Measurements from ENCODE around the gene PIK3CA. TPM values are rescaled to one million over a fixed set of nuclear protein-coding genes. Genes with fewer than 3 reads are reported as not detected.

Gene PIK3CA
- polyA plus RNA-seq, 3 donors, result 7.4 to 9.5 (median 9.4) TPM

GRCh38 chr3:179186426-179186825 is 38.3 kb downstream of the PIK3CA start:
- H3K4me3 Mint-ChIP-seq, result no peak overlapping the region
- Histone ChIP-seq H3K27me3 (ENCODE audit: control insufficient read depth in 2 of 2, insufficient read depth in 2 of 2, low read length in 2 of 2) (no peaks in the 10 kb centered on the region), H3K79me2 (ENCODE audit: insufficient read depth, low read length) (peaks cover 67% of the 10 kb centered on the region), H3K9me3 (replicated peaks in 1 of 2; ENCODE audit: control insufficient read depth in 1 of 2, insufficient read depth in 1 of 2, low read length in 2 of 2) (no peaks in the 10 kb centered on the region), H4K20me1 (ENCODE audit: insufficient read depth, low read length) (peaks cover 96% of the 10 kb centered on the region), H3K4me1 (ENCODE audit: control insufficient read depth in 1 of 2, insufficient read depth in 2 of 2, low read length in 2 of 2) (peaks cover 9 to 20% of the 10 kb centered on the region in 2 donors), H3K4me2 (replicated peaks; ENCODE audit: extremely low read depth, low read length, poor library complexity, severe bottlenecking) (no peak overlapping the region), H2AFZ (ENCODE audit: insufficient read depth, low read depth, low read length, poor library complexity, severe bottlenecking) (no peak overlapping the region), H3K4me3 (replicated peaks in 1 of 3; ENCODE audit: low read depth in 2 of 3, low read length in 3 of 3) (no peak overlapping the region), H3K27ac (ENCODE audit: low read depth in 1 of 2, low read length in 2 of 2) (no peak overlapping the region), H3K9ac (ENCODE audit: insufficient read depth, low read length, poor library complexity, severe bottlenecking) (no peak overlapping the region), H3K36me3 (replicated peaks in 1 of 2; ENCODE audit: control insufficient read depth in 1 of 2, insufficient read depth in 2 of 2, low read length in 2 of 2) (no peaks in the 10 kb centered on the region)
- WGBS (ENCODE audit: insufficient coverage), result no CpG with 5 or more reads among the region's 3 CpGs
- H3K27ac Mint-ChIP-seq, result no peak overlapping the region
- no peaks in the 10 kb centered on the region for H3K36me3 Mint-ChIP-seq
- TF ChIP-seq CTCF (IDR thresholded peaks at IDR 0.05), result no peak
- H3K4me1 Mint-ChIP-seq, result peaks cover 31% of the 10 kb centered on the region
- no peak for DNase-seq
- no peaks in the 10 kb centered on the region for H3K27me3 Mint-ChIP-seq (ENCODE audit: low read depth in 3 of 3)
- intact Hi-C loops (cut with micrococcal nuclease), result no loop called here
- peaks cover 0 to 2% (median 0%) of the 10 kb centered on the region in 7 donors for H3K9me3 Mint-ChIP-seq

GRCh38 chr3:179189759-179190158 is 41.6 kb downstream of the PIK3CA start:
- no peak overlapping the region for H3K4me2 ChIP-seq (replicated peaks; ENCODE audit: extremely low read depth, low read length, poor library complexity, severe bottlenecking)
- TF ChIP-seq CTCF (IDR thresholded peaks at IDR 0.05), result no peak
- no peak overlapping the region for H3K4me3 ChIP-seq (replicated peaks in 1 of 3; ENCODE audit: low read depth in 2 of 3, low read length in 3 of 3)
- no peaks in the 10 kb centered on the region for H3K36me3 ChIP-seq (replicated peaks in 1 of 2; ENCODE audit: control insufficient read depth in 1 of 2, insufficient read depth in 2 of 2, low read length in 2 of 2)
- H3K9ac ChIP-seq (ENCODE audit: insufficient read depth, low read length, poor library complexity, severe bottlenecking), result no peak overlapping the region
- peaks cover 93% of the 10 kb centered on the region for H4K20me1 ChIP-seq (ENCODE audit: insufficient read depth, low read length)
- intact Hi-C loops (cut with micrococcal nuclease), result no loop called here
- H2AFZ ChIP-seq (ENCODE audit: insufficient read depth, low read depth, low read length, poor library complexity, severe bottlenecking), result no peak overlapping the region
- H3K9me3 Mint-ChIP-seq, result peaks cover 0 to 2% (median 0%) of the 10 kb centered on the region in 7 donors
- H3K4me1 ChIP-seq (ENCODE audit: control insufficient read depth in 1 of 2, insufficient read depth in 2 of 2, low read length in 2 of 2), result no peaks in the 10 kb centered on the region
- no peaks in the 10 kb centered on the region for H3K9me3 ChIP-seq (replicated peaks in 1 of 2; ENCODE audit: control insufficient read depth in 1 of 2, insufficient read depth in 1 of 2, low read length in 2 of 2)
- H3K4me1 Mint-ChIP-seq, result peaks cover 9% of the 10 kb centered on the region
- no peaks in the 10 kb centered on the region for H3K27me3 Mint-ChIP-seq (ENCODE audit: low read depth in 3 of 3)
- DNase-seq, result no peak
- no peak overlapping the region for H3K27ac ChIP-seq (ENCODE audit: low read depth in 1 of 2, low read length in 2 of 2)
- no peak overlapping the region for H3K27ac Mint-ChIP-seq
- no peaks in the 10 kb centered on the region for H3K36me3 Mint-ChIP-seq
- no peaks in the 10 kb centered on the region for H3K27me3 ChIP-seq (ENCODE audit: control insufficient read depth in 2 of 2, insufficient read depth in 2 of 2, low read length in 2 of 2)
- H3K4me3 Mint-ChIP-seq, result no peak overlapping the region
- no CpG with 5 or more reads among the region's 3 CpGs for WGBS (ENCODE audit: insufficient coverage)
- H3K79me2 ChIP-seq (ENCODE audit: insufficient read depth, low read length), result peaks cover 62% of the 10 kb centered on the region

All from CD14-positive monocyte (primary cell).